ENCODE measurements around the gene RAB39B.
"Not testable (repeated sequence)": the region's sequence is repeated elsewhere in the genome, so short reads cannot be mapped to it uniquely, and the experiment has no call there.

The RAB39B gene

GRCh38 chrX:155263854-155264628 lies at the start of gene RAB39B:
Gene RAB39B, minus strand, starts transcription at chrX:155264491. Its CDS starts 203 bp downstream, at chrX:155264288.
- DNase-seq = peak; percentile 82

DNA sequence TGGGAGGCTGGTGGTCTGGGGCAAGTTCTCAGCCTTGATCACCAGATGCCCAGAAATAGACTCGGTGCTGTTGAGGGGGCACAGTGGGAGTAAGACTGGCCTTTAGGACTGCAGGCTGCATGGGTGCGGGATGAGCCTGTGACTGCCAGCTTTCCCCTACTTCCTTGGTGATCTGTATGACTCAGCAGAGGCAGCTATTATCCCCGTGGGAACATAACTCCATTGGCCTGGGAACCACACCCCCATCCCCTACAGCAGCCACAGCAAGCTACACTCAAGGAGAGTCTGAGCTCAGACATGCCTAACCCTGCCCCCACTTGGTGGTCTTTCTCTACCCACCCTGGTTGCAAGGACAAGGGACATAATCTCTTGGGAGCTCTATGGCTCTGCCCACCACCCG lies 49.5 kb upstream of the RAB39B start:
- DNase-seq = no peak

GRCh38 chrX:155293771-155294170 lies 29.5 kb upstream of the RAB39B start:
- no peak for DNase-seq

DNA sequence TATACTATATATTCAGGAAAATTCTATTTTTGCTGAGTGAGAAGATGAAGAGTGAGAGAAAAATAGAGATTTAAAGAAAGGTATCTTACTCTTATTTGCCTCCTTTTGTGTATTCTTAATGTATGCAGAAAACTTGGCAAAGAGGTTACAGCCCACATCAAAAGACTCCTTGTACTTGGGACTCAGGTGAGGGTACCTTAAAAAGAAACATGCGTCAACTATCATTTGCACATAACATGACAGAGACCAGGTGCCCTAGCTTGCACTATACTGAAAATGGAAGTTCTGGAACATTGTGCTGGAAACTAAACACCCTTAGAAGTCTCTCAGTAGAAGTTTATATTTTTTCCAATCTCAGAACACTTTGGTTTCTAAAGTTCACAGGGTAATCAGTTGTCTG lies 15.6 kb upstream of the RAB39B start:
- no peak for DNase-seq

DNA sequence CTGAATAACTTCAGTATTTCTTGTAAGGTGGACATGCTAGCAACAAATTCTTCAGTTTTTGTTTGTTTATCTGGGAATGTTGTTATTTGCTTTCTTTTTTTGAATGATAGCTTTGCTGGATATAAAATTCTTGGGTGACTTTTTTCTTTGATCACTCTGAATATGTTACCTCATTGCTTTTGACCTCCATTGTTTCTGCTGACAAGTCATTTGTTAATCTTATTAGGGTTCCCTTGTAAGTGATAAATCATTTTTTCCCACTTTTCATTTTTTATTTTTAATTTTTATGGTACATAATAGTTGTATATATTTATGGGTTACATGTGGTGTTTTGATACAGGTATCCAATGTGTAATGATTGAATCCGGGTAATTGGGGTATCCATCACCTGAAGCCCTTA lies 6.7 kb upstream of the RAB39B start:
- DNase-seq = no peak

DNA sequence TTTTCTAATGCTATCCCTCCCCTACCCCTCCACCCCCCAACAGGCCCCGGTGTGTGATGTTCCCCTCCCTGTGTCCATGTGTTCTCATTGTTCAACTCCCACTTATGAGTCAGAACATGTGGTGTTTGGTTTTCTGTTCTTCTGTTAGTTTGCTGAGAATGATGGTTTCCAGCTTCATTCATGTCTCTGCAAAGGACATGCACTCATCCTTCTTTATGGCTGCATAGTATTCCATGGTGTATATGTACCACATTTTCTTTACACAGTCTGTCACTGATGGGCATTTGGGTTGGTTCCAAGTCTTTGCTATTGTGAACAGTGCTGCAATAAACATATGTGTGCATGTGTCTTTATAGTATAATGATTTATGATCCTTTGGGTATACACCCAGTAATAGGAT lies 3.7 kb upstream of the RAB39B start:
- not testable (repeated sequence) for DNase-seq

GRCh38 chrX:155266439-155266838 lies 2.1 kb upstream of the RAB39B start:
- DNase-seq = no peak

GRCh38 chrX:155262970-155263754 lies 1.1 kb downstream of the RAB39B start:
- DNase-seq = no peak

- no peak for DNase-seq
Measured at GRCh38 chrX:155259752-155260151, 4.5 kb downstream of the RAB39B start.

DNA sequence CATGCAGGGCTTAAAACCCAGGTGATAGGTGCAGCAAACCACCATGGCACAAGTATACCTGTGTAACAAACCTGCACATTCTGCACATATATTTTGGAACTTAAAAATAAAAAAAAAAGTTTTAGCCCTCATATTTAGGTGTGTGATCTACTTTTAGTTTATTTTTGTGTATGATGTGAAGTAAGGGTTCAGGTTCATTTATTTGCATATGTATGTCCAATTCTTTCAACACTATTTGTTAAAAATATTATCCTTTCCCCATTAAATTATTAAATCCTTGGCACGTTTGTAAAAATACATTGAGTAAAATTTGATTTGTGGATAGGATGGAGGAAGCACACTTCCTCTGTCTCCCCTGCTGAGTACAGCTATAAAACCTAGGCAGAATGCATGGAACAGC lies 12.9 kb downstream of the RAB39B start:
- no peak for DNase-seq

GRCh38 chrX:155247497-155247896 lies 16.8 kb downstream of the RAB39B start:
- no peak for DNase-seq

DNA sequence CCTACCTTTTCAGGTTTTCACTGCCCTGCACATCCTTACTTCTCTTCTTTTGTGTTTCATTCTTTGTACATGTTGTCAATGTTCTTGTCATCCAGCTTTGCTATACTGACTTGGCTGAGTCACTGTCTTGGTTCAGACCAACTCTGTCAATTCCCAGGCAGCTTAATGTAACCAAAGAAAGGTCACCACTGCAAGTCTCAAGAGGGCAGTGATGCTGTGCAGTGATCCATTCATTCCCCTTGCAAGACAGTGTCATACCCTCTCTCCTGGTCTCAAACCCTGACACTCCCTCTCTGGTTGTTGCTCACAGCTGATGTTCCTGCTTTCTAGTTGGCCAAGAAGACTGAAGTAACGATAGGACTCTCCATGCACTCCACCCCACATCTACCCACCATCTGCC lies 17.5 kb downstream of the RAB39B start:
- DNase-seq = no peak

DNA sequence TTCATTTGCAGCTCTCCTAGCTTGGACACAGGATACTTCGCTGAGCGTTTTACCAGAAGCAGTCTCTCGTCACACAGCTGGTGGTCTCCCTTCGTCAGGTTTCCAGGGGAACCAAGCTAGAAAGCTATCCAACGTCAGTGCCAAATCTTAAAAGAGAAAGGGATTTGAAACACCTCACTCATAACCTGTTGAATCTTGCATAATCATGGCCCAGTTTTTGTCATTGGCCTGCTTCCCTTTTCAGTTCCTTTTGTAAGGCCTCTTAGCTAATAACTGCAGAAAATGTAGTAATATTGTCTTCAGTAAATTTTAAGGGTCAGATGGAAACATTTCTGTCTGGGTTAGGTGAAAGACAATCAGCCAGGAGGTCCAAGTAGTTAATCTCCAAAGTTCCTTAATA lies 22.0 kb downstream of the RAB39B start:
- no peak for DNase-seq

DNA sequence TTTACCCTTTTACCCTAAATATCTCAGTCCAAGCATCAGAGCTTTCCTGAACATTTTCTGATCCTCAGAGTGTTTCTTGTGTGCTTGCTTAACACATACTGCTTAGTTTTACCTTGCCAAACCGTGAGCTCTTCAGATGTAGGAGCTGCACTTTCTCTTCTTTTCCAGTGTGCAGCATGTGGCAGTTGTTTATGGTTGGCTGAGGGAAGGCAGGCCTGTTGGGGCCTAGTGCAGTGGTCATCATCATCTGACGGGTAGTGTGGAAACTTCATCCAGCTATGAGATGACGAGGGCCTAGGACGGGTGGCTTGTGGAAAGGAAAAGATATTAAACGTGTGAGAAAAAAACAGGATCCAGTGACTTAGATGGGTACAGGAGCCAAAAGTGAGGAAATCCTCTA lies 26.6 kb downstream of the RAB39B start:
- DNase-seq = no peak

- no peak for DNase-seq
Measured at GRCh38 chrX:155235891-155236290, 28.4 kb downstream of the RAB39B start.

DNA sequence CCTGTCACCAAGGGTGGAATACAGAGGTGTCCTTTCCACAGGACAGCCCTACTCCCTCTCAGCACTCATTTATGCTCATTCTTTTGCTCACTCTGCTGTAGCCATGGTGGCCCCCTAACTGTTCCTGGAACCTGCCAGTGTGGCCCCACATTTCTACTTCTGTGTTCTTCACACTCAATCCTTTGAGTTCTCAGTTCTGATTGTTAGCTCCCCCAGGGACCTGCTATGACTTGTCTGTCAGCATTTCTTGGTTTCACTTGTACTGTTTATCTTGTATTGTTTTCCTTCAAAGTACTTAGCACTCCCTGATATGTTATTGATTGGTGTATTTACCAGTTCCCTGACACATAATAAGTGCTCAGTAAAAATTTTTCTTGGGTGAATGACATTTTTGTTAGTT lies 33.1 kb downstream of the RAB39B start:
- DNase-seq = no peak

GRCh38 chrX:155225774-155226173 lies 38.5 kb downstream of the RAB39B start:
- DNase-seq = no peak

DNA sequence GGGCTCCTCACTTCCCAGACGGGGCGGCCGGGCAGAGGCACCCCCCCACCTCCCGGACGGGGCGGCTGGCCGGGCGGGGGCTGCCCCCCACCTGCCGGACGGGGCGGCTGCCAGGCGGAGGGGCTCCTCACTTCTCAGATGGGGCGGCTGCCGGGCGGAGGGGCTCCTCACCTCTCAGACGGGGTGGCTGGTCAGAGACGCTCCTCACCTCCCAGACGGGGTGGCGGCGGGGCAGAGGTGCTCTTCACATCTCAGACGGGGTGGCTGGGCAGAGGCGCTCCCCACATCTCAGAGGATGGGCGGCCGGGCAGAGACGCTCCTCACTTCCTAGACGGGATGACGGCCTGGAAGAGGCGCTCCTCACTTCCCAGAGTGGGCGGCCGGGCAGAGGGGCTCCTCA lies 40.5 kb downstream of the RAB39B start:
- not testable (repeated sequence) for DNase-seq

GRCh38 chrX:155221351-155221750 lies 42.9 kb downstream of the RAB39B start:
- DNase-seq = no peak

GRCh38 chrX:155218777-155219176 lies 45.5 kb downstream of the RAB39B start:
- DNase-seq = no peak

- DNase-seq = peak; percentile 2
Measured at GRCh38 chrX:155216940-155217440, 47.3 kb downstream of the RAB39B start.

GRCh38 chrX:155216179-155216939 lies 47.9 kb downstream of the RAB39B start, which contains the start of gene VBP1:
Gene VBP1, plus strand, starts transcription at chrX:155216460. Its CDS starts 23 bp downstream, at chrX:155216483.
- peak; percentile 90 for DNase-seq
